GM12874 (cell line): Measurements from ENCODE around the gene LRIG1.

Source experiments
- CTCF ChIP-seq: IDR thresholded peaks from 2 replicates; pipeline ENCODE4 v1.5.1; 2011; ENCODE audit warnings: low read depth, mild to moderate bottlenecking, control low read depth, low read length, moderate library complexity; ENCODE audit not compliant: insufficient read depth

Gene LRIG1

GRCh38 chr3:66444146-66444644 is 56.6 kb downstream of the LRIG1 start:
- no peak for TF ChIP-seq CTCF

GRCh38 chr3:66443118-66443803 is 57.6 kb downstream of the LRIG1 start:
- TF ChIP-seq CTCF, result no peak

- no peak for TF ChIP-seq CTCF
Measured at GRCh38 chr3:66442254-66443117, 58.3 kb downstream of the LRIG1 start.

GRCh38 chr3:66441692-66442091 is 59.1 kb downstream of the LRIG1 start:
- no peak for TF ChIP-seq CTCF

GRCh38 chr3:66441129-66441528 is 59.7 kb downstream of the LRIG1 start:
- no peak for TF ChIP-seq CTCF

- TF ChIP-seq CTCF, result no peak
Measured at GRCh38 chr3:66439666-66440344, 61.0 kb downstream of the LRIG1 start.

- TF ChIP-seq CTCF, result no peak
Measured at GRCh38 chr3:66438046-66438445, 62.8 kb downstream of the LRIG1 start.
